ENCODE data around the gene CLDN11.

DNA sequence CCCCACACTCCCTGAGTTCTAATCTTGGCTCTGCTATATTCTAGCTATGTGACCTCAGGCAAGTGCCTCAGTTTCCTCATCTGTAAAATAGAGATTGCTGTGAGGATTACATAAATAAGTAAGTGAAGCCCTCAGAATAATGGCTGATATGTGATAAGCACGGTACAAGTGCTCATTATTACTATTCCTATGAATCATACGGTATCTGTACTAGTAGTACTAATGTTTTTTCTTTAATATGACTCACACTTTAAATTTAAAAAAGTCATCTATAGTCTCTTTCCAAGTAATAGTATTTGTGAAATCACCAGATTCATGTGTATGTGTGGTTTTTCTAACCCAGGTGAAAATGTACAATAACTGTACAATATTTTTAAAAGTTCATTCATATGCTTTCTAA, 58.7 kb downstream of the CLDN11 start:
- TF ChIP-seq, protein P1, sequence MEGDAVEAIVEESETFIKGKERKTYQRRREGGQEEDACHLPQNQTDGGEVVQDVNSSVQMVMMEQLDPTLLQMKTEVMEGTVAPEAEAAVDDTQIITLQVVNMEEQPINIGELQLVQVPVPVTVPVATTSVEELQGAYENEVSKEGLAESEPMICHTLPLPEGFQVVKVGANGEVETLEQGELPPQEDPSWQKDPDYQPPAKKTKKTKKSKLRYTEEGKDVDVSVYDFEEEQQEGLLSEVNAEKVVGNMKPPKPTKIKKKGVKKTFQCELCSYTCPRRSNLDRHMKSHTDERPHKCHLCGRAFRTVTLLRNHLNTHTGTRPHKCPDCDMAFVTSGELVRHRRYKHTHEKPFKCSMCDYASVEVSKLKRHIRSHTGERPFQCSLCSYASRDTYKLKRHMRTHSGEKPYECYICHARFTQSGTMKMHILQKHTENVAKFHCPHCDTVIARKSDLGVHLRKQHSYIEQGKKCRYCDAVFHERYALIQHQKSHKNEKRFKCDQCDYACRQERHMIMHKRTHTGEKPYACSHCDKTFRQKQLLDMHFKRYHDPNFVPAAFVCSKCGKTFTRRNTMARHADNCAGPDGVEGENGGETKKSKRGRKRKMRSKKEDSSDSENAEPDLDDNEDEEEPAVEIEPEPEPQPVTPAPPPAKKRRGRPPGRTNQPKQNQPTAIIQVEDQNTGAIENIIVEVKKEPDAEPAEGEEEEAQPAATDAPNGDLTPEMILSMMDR (IDR thresholded peaks at IDR 0.05; ENCODE audit: low read length) = no peak
- TF ChIP-seq EZH2 (IDR thresholded peaks at IDR 0.05; ENCODE audit: borderline replicate concordance, low read length) = no peak

Measured in OCI-LY1 (cell line).